Measurements from ENCODE around the gene IQCF2. TPM values are rescaled to one million over a fixed set of nuclear protein-coding genes. Genes with fewer than 3 reads are reported as not detected.

The IQCF2 gene
- total and polyA plus RNA-seq, 2 donors (not counting 3 experiments of a cell fraction or from before 2014, with no cell fraction given) = not detected

- no peak for DNase-seq (ENCODE audit: low read depth, low spot score)
Measured at GRCh38 chr3:51888463-51889105, 27.2 kb downstream of the IQCF2 start.

GRCh38 chr3:51891242-51892039, 30.0 kb downstream of the IQCF2 start:
- no peaks in the 10 kb centered on the region for H4K20me1 ChIP-seq (replicated peaks; ENCODE audit: control insufficient read depth, extremely low read depth, insufficient read depth, low read length)
- TF ChIP-seq MAX (IDR thresholded peaks at IDR 0.05; ENCODE audit: insufficient read depth, insufficient read length) (no peak), GATA2 (IDR thresholded peaks at IDR 0.05; ENCODE audit: insufficient read depth, insufficient read length, low read depth, low read length) (no peak), JUN (IDR thresholded peaks at IDR 0.05; ENCODE audit: borderline replicate concordance, insufficient read depth, insufficient read length, low read depth) (no peak), POLR2A (IDR thresholded peaks at IDR 0.05; ENCODE audit: low read depth, low read length) (no peak), POLR2AphosphoS5 (IDR thresholded peaks at IDR 0.05; ENCODE audit: insufficient read depth, low read depth, low read length) (no peak), FOS (IDR thresholded peaks at IDR 0.05; ENCODE audit: borderline replicate concordance, insufficient read depth, low read length) (no peak), CTCF (IDR thresholded peaks at IDR 0.05; ENCODE audit: extremely low read depth in 1 of 2, insufficient read depth in 1 of 2, low read depth in 1 of 2, low read length in 2 of 2) (no peak), MYC (IDR thresholded peaks at IDR 0.05; ENCODE audit: low read depth, low read length) (no peak), EZH2 (IDR thresholded peaks at IDR 0.05; ENCODE audit: borderline replicate concordance, low read depth, low read length, severe bottlenecking) (no peak)
- no peak overlapping the region for H3K4me3 ChIP-seq (replicated peaks in 1 of 3; ENCODE audit: insufficient read depth in 1 of 3, low read depth in 1 of 3, low read length in 3 of 3)
- intact Hi-C loops (cut with micrococcal nuclease) = no loop called here
- CTCF ChIA-PET = no interaction called here
- no peaks in the 10 kb centered on the region for H3K36me3 ChIP-seq (ENCODE audit: control insufficient read depth in 2 of 2, extremely low read depth in 1 of 2, insufficient read depth in 2 of 2, low read length in 2 of 2)
- no TSS peak for BruUV-seq (replicated peaks)
- H3K79me2 ChIP-seq (ENCODE audit: control insufficient read depth, insufficient read depth, low read length) = no peaks in the 10 kb centered on the region
- no peak for DNase-seq (ENCODE audit: low read depth, low spot score)
- H3K27ac ChIP-seq (ENCODE audit: insufficient read depth, low read depth, low read length) = no peak overlapping the region
- dilution Hi-C loops (cut with MboI; ENCODE audit: extremely low pct_ligation_motif_present, low sequenced_read_pairs) = no loop called here
- no peaks in the 10 kb centered on the region for H3K4me1 ChIP-seq (ENCODE audit: control insufficient read depth, extremely low read depth, insufficient read depth, low read length)
- POLR2A ChIA-PET = no interaction called here
- H3K4me2 ChIP-seq (ENCODE audit: insufficient read depth, low read length) = no peak overlapping the region
- H3K9ac ChIP-seq (replicated peaks; ENCODE audit: extremely low read depth, insufficient read depth, low read length) = no peak overlapping the region
- H2AFZ ChIP-seq (ENCODE audit: low read depth, low read length) = no peak overlapping the region
- no peak for FAIRE-seq
- no peaks in the 10 kb centered on the region for H3K9me3 ChIP-seq (replicated peaks; ENCODE audit: control insufficient read depth, insufficient read depth, low read length)
- no peaks in the 10 kb centered on the region for H3K9me1 ChIP-seq (replicated peaks; ENCODE audit: control insufficient read depth, extremely low read depth, insufficient read depth, low read length)
- no peaks in the 10 kb centered on the region for H3K27me3 ChIP-seq (ENCODE audit: control insufficient read depth in 2 of 2, insufficient read depth in 2 of 2, low read length in 2 of 2)

More at GRCh38 chr3:51888463-51889105, 27.2 kb downstream of the IQCF2 start:
- CTCF ChIA-PET = no interaction called here
- FAIRE-seq = no peak
- POLR2A ChIA-PET = no interaction called here
- Histone ChIP-seq H3K4me1 (ENCODE audit: control insufficient read depth, extremely low read depth, insufficient read depth, low read length) (no peaks in the 10 kb centered on the region), H3K9me3 (replicated peaks; ENCODE audit: control insufficient read depth, insufficient read depth, low read length) (no peaks in the 10 kb centered on the region), H3K27ac (ENCODE audit: insufficient read depth, low read depth, low read length) (no peak overlapping the region), H4K20me1 (replicated peaks; ENCODE audit: control insufficient read depth, extremely low read depth, insufficient read depth, low read length) (no peaks in the 10 kb centered on the region), H2AFZ (ENCODE audit: low read depth, low read length) (no peak overlapping the region), H3K4me2 (ENCODE audit: insufficient read depth, low read length) (no peak overlapping the region), H3K9me1 (replicated peaks; ENCODE audit: control insufficient read depth, extremely low read depth, insufficient read depth, low read length) (no peaks in the 10 kb centered on the region), H3K9ac (replicated peaks; ENCODE audit: extremely low read depth, insufficient read depth, low read length) (no peak overlapping the region), H3K36me3 (ENCODE audit: control insufficient read depth in 2 of 2, extremely low read depth in 1 of 2, insufficient read depth in 2 of 2, low read length in 2 of 2) (no peaks in the 10 kb centered on the region), H3K27me3 (ENCODE audit: control insufficient read depth in 2 of 2, insufficient read depth in 2 of 2, low read length in 2 of 2) (peaks cover 0 to 8% of the 10 kb centered on the region in 2 experiments), H3K79me2 (ENCODE audit: control insufficient read depth, insufficient read depth, low read length) (no peaks in the 10 kb centered on the region), H3K4me3 (replicated peaks in 1 of 3; ENCODE audit: insufficient read depth in 1 of 3, low read depth in 1 of 3, low read length in 3 of 3) (no peak overlapping the region)
- TF ChIP-seq GATA2 (IDR thresholded peaks at IDR 0.05; ENCODE audit: insufficient read depth, insufficient read length, low read depth, low read length) (no peak), POLR2A (IDR thresholded peaks at IDR 0.05; ENCODE audit: low read depth, low read length) (no peak)
- intact Hi-C loops (cut with micrococcal nuclease) (no loop called here), dilution Hi-C loops (cut with MboI; ENCODE audit: extremely low pct_ligation_motif_present, low sequenced_read_pairs) (no loop called here)
- BruUV-seq (replicated peaks) = no TSS peak
